Esophagus squamous epithelium (tissue), 4 donors: ENCODE data around the gene ACSS2.

Experiments
- CTCF ChIP-seq, 6 experiments: fragments of 450-650 bp in 4 of 6; fragments of 200-600 bp in 2 of 6; sonication (generic) in 2 of 6; IDR thresholded peaks; one replicate each; pipeline ENCODE4 v1.5.1; 2016 to 2019; ENCODE audit warnings: antibody characterized with exemption in 6 of 6, mild to moderate bottlenecking in 4 of 6, moderate library complexity in 4 of 6
- POLR2A ChIP-seq, 4 donors: fragments of 450-650 bp; IDR thresholded peaks; one replicate each; pipeline ENCODE4 v1.6.1; 2017; ENCODE audit warnings: antibody characterized with exemption in 4 of 4, mild to moderate bottlenecking in 4 of 4, moderate library complexity in 3 of 4

- no peak for TF ChIP-seq CTCF (IDR thresholded peaks at IDR 0.05)
- no peak for TF ChIP-seq POLR2A (IDR thresholded peaks at IDR 0.05)
These were observed 79.6 kb downstream of the ACSS2 start for GRCh38 chr20:34956041-34956458.
